Stimulated activated CD8-positive, alpha-beta memory T cell treated with anti-CD3 and anti-CD28 coated beads, Interleukin-4, amount 100 ng/mL, for 4 hours (primary cell): ENCODE data around the gene SCPEP1.

ENCODE experiments used
- DNase-seq, 2 donors: peaks; one replicate each; pipeline ENCODE4 v3.0.0-alpha.2; 2020; ENCODE audit warnings: low read depth in 2 of 2, low spot score in 1 of 2

Gene SCPEP1

GRCh38 chr17:56997313-56997712 is 19.4 kb downstream of the SCPEP1 start:
- no peak for DNase-seq

- no peak for DNase-seq
Observed at GRCh38 chr17:57001541-57001940, 23.6 kb downstream of the SCPEP1 start.

- DNase-seq, result no peak
Observed at GRCh38 chr17:57002904-57003303, 25.0 kb downstream of the SCPEP1 start.

- no peak for DNase-seq
Observed at GRCh38 chr17:57004944-57005579, 27.1 kb downstream of the SCPEP1 start.

- DNase-seq, result no peak
Observed at GRCh38 chr17:57006040-57006439, 28.1 kb downstream of the SCPEP1 start.

DNA sequence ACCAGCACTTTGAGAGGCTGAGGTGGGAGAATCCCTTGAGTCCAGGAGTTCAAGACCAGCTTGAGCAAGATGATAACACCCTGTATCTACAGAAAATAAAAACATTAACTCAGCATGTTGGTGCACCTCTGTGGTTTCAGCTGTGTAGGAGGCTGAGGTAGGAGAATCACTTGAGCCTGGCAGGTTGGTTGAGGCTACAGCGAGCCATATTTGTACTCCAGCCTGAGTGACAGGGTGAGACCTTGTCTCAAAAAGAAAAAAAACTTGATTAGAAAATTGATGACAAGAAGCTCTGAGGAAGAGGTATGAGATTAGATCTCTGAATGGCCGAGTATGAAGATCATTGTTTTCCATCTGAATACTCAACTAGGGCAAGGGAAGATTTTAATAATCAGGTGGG is 31.0 kb downstream of the SCPEP1 start:
- DNase-seq, result no peak

DNA sequence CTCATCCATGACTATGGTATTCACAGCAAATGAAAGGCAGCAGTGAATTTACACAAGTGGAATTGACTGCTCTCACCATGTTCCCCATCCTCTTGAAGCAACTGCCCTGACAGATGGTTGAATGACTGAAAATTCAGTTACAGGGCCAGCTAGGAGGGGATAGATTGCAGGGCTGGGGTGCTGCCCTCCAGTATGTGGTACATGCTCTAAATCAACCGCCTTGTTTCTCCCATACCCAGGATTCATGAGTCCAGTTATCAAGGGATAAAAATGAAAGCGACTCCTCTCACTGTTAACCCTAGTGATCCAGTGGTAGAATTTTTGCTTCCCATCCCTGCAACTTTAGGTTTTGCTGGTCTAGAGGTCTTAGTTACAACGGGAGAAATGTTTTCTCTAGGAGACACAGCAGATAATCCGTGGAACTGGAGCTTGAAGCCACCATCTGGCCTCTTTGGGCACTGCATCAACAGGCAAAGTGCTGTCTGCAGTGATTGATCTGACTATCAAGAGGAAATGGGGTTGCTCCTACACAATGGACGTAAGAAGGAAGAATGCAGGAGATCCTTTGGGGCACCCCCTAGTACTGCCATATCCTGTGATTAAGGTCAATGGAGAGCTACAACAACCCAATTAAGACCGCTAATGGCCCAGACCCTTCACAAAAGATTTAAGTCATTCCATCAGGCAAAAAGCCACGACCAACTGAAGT is 32.0 kb downstream of the SCPEP1 start:
- DNase-seq, result peak; percentile 9 to 16

GRCh38 chr17:57010487-57010886 is 32.6 kb downstream of the SCPEP1 start:
- DNase-seq, result no peak

GRCh38 chr17:57011491-57012015 is 33.6 kb downstream of the SCPEP1 start:
- DNase-seq, result no peak

DNA sequence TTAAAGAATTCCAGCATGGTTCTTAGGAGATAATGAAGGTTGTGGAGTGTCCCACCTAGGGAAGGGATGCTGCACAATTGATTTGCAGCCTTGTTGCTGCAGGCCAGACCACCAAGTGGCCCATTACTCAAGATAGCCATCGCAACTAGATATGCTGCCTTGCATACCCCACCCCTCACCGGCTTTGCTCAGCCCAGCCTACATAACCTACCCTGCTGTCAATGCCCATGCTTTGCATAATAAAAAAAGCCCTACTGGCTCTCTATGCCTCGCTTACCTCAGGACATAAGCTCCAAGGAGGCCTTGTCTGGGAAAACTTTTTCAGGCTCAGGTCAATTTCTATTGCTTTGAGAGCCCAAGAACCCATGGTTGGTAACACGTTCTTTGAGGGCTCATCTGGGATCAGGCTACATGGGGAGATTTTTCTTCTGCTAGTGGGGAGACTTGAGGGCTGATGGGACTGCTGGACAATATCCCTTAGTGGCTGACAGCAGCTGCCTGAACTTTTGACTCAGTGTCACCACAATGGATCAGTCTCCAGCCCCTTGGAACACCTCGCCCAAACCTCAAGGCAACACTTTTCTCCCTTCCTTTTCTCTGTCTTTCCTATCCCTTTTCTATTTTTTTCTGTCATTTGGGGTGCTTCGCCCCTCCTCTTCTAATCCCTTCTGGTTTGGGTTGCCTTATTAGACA is 38.3 kb downstream of the SCPEP1 start:
- DNase-seq, result no peak

GRCh38 chr17:57016764-57017116 is 38.8 kb downstream of the SCPEP1 start:
- no peak for DNase-seq

- DNase-seq, result no peak
Observed at GRCh38 chr17:57017625-57018024, 39.7 kb downstream of the SCPEP1 start.

DNA sequence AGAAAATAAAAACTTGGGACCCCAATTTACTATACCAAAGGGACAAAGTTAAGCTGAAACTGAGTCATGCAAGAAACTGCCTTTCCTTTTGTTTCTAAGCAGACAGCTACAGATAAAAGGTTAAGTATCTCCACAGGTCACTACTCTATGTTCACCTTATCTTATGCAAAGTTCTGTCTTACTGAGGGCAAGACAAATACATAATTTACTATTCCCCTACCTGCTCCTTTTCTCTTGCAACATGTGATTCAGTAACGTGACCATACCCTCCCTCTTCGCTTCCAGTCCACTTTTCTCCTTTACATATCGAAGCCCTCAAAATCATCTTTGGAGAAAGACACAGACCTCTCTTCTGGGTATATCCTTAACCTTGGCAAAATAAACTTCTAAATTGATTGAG is 42.3 kb downstream of the SCPEP1 start:
- no peak for DNase-seq

DNA sequence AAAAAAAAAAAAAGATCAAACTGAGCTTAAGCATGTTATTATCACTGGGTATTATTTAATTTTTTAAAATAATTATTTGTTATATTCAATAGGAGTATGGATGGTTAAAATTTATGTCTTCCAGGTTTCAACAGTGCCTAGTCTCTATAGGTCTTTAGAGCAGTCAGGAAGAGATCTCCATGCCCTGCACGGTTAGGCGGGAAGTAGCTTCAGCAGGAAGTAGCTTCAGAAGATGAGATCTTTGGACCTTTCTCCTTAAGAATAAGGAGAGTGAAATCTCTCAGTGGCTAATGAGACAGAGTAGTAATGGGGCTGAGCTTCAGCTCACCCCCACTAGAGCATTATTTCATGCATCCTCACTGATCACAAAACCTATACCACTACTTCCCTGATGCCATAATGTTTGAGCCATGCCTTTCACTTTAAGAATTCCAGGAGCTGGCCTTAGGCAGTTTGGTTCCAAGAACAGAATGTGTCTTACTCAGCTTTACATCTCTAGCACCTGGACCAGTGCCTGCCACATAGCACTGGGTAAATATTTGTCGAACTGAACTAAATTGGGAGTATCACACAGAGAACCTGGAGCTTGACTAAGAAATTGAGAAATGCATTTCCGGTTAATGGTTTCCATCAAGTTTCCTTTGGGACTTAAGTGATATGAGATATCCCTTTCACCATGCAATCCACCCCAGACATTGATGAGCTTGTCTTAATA is 43.5 kb downstream of the SCPEP1 start:
- DNase-seq, result no peak

GRCh38 chr17:57025876-57026275 is 47.9 kb downstream of the SCPEP1 start:
- DNase-seq, result no peak

DNA sequence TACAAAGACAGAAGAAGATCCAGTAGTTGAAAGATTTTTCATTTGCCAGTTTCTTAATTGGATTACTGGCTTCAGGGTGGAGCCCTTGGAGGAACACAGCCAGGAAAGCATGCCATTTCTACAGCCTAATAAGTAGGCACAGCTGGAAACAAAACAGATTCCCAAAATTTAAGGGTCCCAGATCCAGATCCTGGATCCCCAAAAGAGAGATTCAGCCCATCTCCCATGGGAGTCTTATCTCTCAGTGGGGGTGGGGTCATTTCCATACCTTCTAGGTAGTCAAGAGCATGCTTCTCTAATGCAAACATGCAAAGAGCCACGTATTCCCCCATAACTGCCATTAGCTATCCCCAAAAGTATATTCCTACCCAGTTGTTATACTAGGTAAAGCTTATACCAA is 49.9 kb downstream of the SCPEP1 start:
- no peak for DNase-seq

- no peak for DNase-seq
Observed at GRCh38 chr17:57032343-57032742, 54.4 kb downstream of the SCPEP1 start.

- no peak for DNase-seq
Observed at GRCh38 chr17:57033296-57033695, 55.4 kb downstream of the SCPEP1 start.

DNA sequence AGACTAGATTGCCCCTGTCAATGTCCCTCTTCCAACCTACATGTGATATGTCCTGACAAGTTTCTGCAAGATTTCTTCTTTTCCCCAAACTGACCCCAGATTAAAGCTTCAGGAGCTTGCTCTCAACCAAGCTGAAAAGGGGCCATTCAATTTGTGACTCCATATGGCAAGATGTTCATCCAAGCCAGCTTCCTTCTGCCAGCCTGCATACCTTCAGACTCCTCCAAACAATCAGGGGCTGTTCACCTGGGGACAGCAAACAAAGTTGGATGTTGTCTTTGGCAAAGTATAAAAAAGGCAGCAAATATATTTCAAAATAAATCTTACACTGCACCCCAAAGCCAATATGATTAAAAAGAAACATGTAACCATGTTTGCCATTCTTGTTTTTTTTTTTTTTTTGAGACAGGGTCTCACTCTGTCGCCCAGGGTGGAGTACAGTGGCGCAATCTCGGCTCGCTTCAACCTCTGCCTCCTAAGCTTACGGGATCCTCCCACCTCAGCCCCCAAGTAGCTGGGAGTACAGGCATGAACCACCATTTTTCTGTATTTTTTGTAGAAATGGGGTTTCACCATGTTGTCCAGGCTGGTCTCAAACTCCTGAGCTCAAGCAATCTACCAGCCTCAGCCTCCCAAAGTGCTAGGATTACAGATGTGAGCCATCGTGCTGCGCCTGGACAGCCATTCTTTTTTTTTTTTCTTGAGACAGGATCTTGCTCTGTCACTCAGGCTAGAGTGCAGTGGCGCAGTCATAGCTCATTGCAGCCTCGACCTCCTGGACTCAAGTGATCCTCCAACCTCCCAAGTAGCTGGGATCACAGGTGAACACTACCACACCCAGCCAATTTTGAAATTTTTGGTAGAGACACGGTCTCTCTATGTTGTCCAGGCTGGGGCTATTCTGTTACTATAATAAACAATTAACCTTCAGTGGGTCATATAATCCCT is 57.1 kb downstream of the SCPEP1 start:
- DNase-seq, result no peak

GRCh38 chr17:57035971-57036481 is 58.1 kb downstream of the SCPEP1 start:
- no peak for DNase-seq
